ENCODE results near the gene RALY.

DNA sequence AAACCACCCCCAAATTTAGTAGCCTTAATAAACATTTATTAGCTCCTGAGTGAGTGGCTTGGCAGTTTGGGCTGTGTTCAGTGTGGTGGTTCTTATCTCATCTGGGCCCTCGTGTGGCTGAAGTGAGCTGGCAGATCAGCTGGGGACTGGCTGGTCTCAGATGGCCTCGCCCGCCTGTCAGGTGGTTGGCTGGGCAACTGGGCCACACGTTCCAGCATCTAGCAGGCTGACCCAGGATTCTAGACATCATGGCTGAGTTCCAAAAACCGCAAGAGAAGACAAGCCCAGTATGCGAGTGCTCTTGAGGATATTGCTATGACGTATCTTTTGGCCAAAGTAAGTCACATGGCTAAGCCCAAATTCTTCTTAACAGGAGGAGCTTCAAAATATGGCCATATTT is 89.4 kb downstream of the RALY start:
- TF ChIP-seq, protein P1, sequence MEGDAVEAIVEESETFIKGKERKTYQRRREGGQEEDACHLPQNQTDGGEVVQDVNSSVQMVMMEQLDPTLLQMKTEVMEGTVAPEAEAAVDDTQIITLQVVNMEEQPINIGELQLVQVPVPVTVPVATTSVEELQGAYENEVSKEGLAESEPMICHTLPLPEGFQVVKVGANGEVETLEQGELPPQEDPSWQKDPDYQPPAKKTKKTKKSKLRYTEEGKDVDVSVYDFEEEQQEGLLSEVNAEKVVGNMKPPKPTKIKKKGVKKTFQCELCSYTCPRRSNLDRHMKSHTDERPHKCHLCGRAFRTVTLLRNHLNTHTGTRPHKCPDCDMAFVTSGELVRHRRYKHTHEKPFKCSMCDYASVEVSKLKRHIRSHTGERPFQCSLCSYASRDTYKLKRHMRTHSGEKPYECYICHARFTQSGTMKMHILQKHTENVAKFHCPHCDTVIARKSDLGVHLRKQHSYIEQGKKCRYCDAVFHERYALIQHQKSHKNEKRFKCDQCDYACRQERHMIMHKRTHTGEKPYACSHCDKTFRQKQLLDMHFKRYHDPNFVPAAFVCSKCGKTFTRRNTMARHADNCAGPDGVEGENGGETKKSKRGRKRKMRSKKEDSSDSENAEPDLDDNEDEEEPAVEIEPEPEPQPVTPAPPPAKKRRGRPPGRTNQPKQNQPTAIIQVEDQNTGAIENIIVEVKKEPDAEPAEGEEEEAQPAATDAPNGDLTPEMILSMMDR (conservative IDR thresholded peaks at IDR 0.05): no peak; the same call in 1 of the 2 replicates
- TF ChIP-seq ZFX (IDR thresholded peaks at IDR 0.05): no peak

All from C4-2B (cell line).